Right renal cortex interstitium (tissue), 3 donors: Measurements from ENCODE around the gene TM4SF20. TPM values are rescaled to one million over a fixed set of nuclear protein-coding genes. Genes with fewer than 3 reads are reported as not detected.
"Not testable (repeated sequence)": the region's sequence is repeated elsewhere in the genome, so short reads cannot be mapped to it uniquely, and the experiment has no call there.

ENCODE experiments used
- DNase-seq, 3 donors: peaks; one replicate each; pipeline ENCODE4 v3.0.0-alpha.2; 2013; ENCODE audit warnings: low read depth in 3 of 3, low spot score in 2 of 3
- polyA plus RNA-seq, 3 donors: library from polyadenylated mRNA; unstranded; fragments of 120-200 nt; gene quantifications; one replicate each; pipeline ENCODE4 v1.2.1, GENCODE V29; 2013; ENCODE audit not compliant: insufficient read length in 3 of 3

The TM4SF20 gene
- polyA plus RNA-seq, 3 donors, result 0.12 to 0.15 (median 0.14) TPM

DNA sequence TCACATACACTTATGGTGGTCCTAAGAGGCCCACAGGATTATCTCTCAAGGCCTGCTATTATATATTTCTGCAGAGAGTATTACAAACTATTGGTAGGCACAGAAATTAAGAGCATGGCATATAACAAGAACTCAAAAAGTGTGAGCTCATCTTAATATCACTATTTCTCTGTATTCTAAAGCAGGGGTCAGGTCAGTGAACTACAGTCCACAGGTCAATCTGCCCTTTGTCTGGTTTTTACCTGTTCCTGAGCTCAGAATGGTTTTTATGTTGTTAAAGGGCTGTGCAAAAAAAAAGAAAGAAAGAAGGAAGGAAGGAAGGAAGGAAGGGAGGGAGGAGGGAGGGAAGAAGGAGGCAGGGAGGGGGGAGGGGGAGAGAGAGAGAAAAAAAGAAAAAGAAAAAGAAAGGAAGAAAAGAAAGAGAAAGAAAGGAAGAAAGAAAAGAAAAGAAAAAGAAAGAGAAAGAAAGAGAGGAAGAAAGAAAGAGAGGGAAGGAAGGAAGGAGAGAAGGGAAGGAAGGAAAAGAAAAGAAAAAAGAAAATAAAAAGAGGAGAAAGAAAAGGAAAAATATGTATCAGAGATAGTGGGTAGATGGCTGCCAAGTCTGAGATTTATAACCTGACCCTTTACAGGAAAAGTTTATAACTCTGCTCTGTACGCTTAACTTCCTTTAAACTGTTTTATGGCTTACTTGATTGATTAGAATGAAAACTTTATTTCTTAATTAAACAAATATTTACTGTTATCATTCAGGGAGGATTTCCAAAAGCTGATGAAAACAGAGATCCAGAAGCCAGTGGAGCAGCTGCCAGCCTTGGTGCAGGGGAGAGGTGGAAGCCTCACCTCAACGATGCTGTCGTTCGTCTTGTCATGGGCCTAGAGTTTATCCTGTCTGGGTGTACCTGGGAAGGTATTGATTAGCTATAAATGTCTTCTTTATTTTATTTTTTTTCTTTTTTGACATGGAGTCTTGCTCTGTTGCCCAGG is 19.9 kb upstream of the TM4SF20 start:
- no peak for DNase-seq

DNA sequence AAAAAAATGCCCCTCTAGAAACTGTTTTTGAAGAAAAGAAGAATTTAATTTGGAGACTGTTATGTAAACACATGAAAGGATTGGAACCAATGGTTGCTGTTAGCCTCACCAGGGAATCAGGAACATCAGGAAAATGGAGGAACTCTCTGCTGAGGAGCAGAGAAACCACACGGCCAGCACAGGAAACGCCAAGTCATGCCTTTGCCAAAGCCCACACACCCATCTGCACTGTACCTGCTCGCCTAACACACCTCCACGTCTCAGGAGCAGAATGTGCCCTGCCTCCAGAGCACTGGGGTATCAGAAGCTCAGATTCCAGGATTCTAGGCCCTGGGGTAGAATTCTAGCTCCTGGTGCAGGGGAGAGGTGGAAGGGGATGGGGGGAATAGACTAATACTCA is 18.5 kb upstream of the TM4SF20 start:
- no peak for DNase-seq

DNA sequence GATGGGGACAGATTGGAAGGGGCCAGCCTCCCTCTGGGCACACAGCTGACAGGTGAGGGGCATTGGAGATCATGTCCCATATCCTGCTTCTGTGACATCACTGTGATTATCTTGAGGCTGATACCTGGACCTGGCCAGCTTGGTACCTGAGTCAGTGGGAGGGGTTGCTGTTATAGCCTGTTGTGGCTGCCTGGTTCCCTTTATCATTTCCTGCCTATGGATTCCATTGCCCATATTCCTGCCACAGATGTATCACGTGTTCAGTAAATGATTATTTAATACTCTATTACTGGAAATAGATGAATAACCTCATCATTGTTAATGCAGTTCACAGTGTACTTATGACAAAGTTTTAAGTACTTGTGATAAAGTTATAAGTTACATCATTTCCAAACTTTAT is 16.4 kb upstream of the TM4SF20 start:
- DNase-seq, result no peak

DNA sequence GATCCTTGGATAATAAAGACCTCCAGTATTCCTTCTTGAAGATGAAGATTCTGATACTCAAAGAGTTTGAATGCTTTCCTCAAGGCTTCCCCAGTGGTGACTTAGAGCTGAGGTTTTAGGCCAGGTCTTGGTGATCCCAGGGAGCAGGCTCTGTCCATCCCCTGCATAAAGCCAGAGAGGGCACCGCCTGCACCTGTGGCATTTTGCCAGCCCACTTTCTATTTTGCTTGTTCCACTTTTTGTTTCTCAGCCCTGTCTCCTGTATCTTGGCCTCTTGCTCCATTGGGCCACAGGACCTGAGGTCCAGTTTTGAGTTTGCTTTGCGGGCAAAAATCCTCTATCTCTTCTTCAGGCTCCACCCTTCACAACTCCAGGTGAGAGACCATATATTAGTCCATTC is 15.3 kb upstream of the TM4SF20 start:
- DNase-seq, result no peak

DNA sequence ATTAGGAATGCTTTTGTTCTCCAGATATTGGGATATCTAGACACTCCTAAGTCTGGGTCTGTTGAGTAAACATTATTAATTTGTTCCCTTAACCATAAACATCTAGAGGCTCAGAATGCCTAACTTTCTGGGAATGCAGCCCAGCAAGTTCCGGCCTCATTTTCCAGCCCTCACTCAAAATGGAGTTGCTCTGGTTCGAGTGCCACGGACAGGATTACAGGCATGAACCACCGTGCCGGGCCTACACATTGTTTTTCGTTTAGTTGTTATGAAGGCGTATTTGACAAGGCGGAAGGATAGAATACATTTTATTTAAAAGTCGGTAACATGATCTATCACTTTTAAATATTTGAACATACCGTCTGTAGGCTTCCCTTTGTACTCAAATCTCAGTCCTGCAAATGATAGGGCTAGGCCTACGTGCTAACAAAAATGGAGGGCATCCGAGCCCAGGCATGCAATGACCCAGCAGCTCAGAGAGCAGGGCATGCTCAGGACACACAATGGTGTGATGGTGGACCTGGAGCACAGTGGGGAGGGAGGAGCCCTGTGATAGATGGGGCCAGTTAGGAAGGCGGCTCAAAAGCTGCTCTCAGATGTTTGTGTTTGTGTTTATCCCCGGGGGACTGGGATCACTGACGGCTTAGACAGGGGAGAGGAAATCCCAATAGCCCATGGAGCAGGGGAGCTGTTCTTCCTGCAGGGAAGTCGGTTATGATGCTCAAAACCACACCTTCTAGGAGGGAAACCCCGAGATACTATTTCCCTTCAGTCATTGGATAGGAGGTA is 11.6 kb upstream of the TM4SF20 start:
- no peak for DNase-seq

DNA sequence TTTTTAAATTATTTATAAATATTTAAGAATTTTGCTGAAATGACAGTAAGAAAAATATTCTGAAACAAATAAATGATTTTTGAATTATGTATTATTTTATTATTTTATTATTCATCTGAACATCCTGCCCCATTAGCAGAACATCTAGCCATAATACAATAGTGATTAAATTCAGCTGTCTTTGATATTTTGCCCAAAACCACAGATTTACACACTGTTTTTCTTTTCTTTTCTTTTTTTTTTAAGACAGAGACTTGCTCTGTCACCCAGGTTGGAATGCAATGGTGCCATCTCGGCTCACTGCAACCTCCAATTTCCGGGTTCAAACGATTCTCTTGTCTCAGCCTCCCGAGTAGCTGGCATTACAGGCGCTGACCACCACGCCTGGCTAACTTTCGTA is 10.6 kb upstream of the TM4SF20 start:
- no peak for DNase-seq

DNA sequence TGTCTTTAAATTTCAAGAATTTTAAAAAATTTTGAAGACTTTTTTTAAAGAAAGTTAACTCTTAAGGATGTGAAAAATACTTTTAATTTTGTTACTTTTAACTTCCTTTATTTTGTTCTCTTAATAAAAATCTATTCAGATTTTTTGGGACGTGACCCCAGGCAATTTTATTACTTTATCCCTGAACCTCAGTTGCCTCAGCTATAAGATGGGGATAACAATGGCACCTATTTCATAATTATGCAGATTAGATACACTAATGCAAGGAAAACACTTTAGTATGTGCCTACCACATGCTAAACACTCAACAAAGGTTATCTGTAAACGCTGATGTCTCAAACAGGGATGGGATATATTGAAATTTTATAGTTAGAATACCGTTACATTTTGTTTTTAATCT is 10.1 kb upstream of the TM4SF20 start:
- no peak for DNase-seq

DNA sequence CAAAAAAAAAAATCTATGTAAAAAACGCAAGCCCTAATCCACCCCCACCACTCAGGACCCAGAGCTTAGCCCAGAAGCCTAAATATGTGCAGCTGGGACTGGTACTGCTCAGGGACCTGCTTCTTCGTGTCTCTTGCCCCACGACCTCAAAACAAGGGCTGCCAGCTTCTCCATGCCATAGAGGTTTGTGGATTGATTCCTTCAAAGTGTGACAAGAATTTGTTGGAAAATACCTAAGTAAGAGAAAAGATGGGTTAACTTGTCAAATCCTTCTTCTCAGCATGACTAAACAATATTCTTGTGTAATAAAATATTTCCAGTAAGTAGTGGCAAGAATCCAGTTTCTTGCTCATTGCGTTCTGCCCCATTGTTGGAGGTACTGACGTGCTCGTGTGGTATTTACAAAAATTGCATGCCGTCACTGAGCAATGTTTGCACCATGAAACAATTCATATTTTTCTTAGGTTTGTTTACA is 9.5 kb upstream of the TM4SF20 start:
- DNase-seq, result no peak

DNA sequence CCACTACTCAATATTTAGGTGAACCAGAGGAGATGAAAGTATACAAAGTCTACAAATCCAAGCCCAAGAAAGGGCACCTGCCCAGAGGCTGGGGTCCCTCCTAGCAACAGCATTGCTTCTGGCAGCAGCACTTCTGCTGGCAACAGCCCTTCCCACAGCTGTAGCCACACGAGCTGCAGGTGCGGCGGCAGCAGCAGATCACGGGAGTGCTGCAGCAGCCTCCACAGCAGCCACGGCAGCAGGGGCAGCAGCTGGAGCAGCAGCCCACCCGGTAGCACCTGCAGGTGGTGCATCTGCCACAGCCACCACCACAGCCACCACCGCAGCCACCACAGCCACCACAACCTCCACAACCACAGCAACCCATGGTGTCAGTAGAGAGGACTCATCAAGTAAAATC is 8.5 kb upstream of the TM4SF20 start, which contains the start of gene SCYGR1:
Gene SCYGR1 (minus strand): TSS at position 367 of the 400 bp plus-strand sequence. CDS start 0 bp downstream, at position 367.
- not testable (repeated sequence) for DNase-seq

DNA sequence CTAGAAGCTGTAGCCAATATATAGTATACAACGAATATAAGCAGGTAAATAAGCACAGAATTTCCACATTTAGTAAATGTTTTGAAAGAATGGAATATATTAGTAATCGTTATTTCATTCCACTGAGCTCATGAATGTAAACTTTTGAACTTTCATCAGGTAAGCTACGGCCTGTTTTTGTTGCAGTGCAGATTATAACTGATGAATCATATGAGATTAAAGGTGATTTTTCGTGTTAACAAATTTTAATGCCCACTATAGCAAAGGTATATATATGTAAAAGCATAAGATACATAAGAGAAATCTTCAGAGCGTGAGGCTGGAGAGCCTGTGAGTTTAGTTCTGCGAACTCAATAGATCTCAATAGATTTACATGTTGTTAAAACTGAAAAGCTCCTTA is 7.5 kb upstream of the TM4SF20 start:
- DNase-seq, result no peak

DNA sequence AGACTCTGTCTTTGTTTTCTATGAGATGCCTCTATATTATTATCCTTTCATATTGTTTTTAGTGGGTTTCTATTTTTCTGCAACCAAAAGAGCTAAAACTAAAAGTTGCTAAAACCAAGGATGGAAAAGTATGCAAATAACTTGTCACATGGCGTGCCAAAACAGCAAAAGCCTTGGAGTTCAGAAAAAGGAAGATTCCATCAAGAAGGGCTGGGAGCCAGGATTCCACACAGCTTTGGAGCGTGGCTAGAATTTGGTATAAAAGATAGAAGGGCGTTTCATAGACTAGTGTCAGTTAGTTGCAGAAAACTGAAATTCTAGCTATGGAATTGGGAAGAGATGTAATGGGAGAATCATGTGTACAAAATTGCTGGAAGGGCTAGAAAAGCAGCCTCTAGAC is 4.6 kb upstream of the TM4SF20 start:
- no peak for DNase-seq

DNA sequence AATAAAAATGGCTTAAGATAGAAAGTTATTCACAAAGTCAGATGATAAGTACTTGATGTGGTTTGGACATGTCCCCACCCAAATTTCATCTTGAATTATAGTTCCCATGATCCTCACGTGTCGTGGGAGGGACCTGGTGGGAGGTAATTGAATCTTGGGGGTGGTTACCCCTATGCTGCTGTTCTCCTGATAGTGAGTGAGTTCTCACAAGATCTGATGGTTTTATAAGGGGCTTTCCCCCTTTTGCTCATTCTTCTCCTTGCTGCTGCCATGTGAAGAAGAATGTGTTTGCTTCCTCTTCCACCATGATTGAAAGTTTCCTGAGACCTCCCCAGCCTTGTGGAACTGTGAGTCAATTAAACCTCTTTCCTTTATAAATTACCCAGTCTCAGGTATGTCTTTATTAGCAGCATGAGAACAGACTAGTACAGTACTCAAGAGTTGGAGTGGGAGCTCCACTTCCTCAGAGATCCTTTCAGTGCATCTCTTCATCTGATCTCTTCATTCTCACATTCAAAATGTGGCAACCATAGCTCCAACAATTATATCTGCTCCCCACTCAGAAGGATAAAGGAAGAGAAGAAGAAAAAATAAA is 3.2 kb upstream of the TM4SF20 start:
- not testable (repeated sequence) for DNase-seq

DNA sequence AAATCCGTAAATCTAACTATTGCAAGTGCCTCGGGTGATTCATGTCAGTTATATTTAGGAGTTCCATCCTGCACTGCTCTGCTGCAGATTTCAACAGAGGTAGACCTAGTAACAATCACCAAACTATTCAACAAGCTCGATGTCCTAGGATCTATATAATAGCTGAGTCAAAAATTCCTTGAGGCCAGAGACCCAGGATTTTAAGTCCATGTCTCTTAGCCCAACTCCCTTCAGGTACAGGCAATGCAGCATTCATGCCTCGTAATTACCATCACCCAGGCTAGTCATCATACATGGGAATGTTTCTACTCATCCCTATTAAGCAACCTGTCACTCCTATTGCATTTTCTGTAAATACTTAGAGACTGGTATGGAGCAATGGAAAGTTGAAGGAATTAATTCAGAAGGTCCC is 729 bp downstream of the TM4SF20 start:
- no peak for DNase-seq

DNA sequence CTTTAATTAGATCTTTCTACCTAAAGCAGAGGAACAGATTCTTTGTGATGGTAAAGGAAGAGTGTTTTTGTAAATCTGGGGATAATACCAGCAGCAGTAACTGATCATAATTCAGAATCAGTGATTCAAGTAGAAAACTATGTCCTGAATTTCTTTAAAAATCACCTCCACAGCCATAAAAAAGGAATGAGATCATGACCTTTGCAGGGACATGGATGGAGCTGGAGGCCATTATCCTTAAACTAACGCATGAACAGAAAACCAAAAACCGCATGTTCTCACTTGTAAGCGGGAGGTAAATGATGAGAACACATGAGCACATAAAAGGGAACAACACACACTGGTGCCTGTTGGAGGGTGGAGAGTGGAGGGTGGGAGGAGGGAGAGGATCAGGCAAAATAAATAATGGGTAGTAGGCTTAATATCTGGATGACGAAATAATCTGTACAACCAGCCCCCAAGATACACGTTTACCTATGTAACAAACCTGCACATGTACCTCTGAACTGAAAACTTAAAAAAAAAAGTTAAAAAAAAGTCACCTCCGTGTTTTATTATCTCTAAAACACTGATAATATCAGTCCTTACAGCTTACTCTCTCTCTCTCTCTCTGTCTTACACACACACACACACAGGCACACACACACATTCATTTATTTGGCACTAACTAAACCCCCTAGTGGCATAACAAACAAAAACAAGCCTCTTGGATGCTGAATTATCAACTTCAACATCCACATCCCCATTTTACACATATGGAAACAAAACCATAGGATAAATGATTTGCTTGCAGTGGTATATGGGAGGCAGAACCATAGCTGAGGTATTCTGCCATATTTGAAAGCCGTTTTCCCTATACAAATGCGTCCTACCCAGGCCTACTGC is 1.4 kb downstream of the TM4SF20 start:
- no peak for DNase-seq

DNA sequence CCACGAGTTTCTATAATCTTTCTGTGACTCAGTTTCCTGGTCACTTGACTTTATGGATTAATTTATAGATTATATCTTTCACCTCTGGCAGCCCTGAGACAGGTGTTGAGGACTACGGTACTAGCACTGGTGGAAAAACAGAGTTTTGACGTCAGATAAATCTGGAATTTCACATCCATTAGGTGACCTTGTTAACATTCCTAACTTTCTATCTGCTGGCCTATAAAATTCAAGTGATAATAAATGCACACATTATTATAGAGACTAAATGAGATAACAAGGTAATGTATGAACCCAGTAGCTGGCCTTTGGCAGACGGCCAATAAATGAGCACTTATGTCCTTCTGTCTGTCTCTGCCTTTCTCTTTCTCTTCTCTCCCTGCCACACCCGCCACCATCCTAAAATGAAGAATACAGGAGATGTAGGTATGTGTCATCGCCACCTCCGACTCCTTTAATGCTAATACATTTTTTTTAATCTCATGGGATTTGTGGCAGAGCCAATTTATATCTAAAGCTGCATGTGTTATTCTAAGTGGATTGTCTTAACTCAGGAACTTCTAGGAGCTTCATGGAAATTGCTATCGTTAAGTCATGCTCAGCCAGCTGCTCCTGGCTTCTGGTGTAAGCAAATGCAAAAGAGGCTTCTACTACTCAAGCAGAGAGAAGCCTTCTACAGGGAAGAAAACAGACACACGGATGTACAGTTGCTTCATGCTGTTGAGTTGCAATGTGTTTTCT is 2.3 kb downstream of the TM4SF20 start:
- no peak for DNase-seq

DNA sequence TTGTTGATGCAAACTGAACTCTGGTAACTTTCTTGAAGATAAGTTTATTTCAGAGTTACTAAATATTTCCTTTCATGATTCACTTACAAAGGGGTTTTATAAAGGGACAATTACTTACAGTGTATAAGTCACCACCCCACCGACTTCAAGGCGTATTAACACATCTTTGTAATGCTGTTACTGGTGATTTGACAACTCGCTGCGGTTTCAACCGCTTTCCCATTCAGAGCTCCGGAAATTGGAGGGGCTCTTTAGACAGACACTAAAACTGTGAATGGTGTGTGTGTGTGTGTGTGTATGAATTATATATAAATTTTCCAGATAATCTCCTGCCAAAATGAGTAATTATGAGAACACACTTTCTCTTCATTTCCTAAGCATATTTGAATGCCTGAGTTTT is 4.9 kb downstream of the TM4SF20 start:
- DNase-seq, result no peak

DNA sequence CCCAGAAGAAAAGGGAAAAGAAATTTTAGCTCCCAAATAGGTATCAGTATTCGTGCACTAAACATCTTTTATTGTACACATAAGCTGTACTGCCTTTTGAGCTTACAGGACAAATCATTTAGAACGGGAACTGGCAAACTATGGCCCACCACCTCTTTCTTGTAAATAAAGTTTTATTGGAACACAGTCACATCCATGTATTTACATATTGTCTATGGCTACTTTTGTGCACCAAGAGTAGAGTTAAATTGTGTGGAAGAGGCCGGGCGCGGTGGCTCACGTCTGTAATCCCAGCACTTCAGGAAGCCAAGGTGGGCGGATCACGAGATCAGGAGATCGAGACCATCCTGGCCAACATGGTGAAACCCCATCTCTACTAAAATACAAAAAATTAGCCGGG is 5.7 kb downstream of the TM4SF20 start:
- no peak for DNase-seq

DNA sequence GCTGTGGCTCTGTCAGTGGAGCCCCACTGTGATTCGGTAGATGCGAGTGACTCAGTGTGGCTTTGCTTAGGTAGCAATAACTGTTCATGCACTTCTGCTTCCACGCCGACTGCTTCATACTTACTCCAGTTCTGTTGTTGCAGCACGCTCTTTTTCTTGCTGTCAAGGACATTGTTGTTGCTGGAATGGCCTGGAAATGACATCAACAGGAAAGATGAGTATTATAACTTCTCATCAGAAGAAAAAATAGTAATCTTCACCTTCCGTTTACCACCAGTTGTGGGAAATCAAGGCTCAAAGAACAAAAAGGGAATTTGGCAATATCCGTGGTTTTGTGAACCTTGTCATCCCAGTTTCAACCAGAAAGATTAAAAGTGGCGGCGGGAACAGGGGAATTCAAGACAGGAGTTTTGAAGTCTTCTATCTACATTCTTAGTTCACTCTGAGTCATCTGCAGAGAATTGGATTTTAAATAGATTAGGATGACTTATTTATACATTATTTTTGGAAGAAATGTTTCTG is 8.3 kb downstream of the TM4SF20 start:
- no peak for DNase-seq

DNA sequence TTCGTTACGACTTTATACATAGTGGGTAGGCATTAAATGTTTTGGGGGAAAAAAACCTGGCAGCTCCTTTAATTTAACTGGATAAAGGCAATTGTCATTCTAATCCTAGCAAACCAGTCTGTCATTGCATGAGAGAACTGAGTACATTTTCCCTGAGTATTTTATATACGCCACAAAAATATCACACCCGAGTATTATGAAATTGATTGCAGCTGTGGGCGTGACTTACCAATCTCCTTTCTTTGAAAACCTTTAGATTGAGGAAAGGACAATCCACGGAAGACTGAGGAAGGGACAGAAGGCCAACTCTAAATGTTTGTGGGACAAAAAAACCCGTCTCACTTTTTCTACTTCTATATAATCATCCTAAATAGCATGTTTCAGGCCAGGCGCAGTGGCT is 9.0 kb downstream of the TM4SF20 start:
- no peak for DNase-seq
